Bronchial epithelial cell (primary cell): Measurements from ENCODE around the gene FBXO40. TPM values are rescaled to one million over a fixed set of nuclear protein-coding genes. Genes with fewer than 3 reads are reported as not detected.

ENCODE experiments used
- DNase-seq: peaks from one replicate; pipeline ENCODE4 v3.0.0-alpha.2; 2010; ENCODE audit warnings: low read depth
- FAIRE-seq: peaks from 2 replicates; lab custom pipeline; 2011; peaks lifted over from hg19 to GRCh38; lab: Jason Lieb, UNC
- H3K27me3 ChIP-seq: 2 replicates; pipeline ENCODE4 v1.5.1; 2011; ENCODE audit warnings: low read length; ENCODE audit not compliant: control insufficient read depth, insufficient read depth
- H3K36me3 ChIP-seq: 2 replicates; pipeline ENCODE4 v1.5.1; 2011; ENCODE audit warnings: low read length; ENCODE audit not compliant: control insufficient read depth, insufficient read depth
- H3K4me3 ChIP-seq: 2 replicates; pipeline ENCODE4 v1.5.1; 2011; ENCODE audit warnings: mild to moderate bottlenecking, low read depth, low read length, control low read depth
- total RNA-seq: library from RNA; depleted of rRNA; stranded (reverse); fragments of >200 nt; gene quantifications from 2 replicates; pipeline ENCODE4 v1.2.1, GENCODE V29; 2014
- TF ChIP-seq, protein P1 (sequence below): IDR thresholded peaks from 2 replicates; pipeline ENCODE4 v1.5.1; 2011; ENCODE audit warnings: mild to moderate bottlenecking, moderate library complexity, low read length, control low read depth, inconsistent platforms; ENCODE audit not compliant: insufficient read depth, severe bottlenecking

The FBXO40 gene
- total RNA-seq, 1 donor from 2014 or later, result not detected

DNA sequence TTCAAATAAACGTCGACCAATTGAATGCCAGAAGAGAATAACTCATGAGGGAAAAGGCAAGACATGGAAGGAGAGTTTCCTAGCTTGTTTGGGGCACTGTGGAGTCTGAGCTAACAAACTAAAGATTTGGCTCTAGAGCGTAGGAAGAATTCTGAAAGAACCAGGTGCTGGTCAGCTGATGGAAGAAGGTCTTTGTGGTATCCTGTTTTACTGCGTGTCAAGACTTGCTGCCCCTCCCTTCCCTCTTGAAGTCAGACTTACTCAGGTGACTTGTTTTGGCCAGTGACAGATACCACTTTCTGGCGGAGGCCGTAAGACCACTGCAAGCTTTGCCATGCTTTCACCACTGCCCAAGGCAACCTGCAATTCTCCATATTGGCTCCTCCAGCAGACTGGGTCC lies 68.2 kb downstream of the FBXO40 start:
- TF ChIP-seq, protein P1, sequence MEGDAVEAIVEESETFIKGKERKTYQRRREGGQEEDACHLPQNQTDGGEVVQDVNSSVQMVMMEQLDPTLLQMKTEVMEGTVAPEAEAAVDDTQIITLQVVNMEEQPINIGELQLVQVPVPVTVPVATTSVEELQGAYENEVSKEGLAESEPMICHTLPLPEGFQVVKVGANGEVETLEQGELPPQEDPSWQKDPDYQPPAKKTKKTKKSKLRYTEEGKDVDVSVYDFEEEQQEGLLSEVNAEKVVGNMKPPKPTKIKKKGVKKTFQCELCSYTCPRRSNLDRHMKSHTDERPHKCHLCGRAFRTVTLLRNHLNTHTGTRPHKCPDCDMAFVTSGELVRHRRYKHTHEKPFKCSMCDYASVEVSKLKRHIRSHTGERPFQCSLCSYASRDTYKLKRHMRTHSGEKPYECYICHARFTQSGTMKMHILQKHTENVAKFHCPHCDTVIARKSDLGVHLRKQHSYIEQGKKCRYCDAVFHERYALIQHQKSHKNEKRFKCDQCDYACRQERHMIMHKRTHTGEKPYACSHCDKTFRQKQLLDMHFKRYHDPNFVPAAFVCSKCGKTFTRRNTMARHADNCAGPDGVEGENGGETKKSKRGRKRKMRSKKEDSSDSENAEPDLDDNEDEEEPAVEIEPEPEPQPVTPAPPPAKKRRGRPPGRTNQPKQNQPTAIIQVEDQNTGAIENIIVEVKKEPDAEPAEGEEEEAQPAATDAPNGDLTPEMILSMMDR, result no peak
- FAIRE-seq, result peak; percentile 80
- Histone ChIP-seq H3K4me3 (no peak overlapping the region), H3K27me3 (no peaks in the 10 kb centered on the region), H3K36me3 (peaks cover 12% of the 10 kb centered on the region)
- peak; percentile 85 for DNase-seq

DNA sequence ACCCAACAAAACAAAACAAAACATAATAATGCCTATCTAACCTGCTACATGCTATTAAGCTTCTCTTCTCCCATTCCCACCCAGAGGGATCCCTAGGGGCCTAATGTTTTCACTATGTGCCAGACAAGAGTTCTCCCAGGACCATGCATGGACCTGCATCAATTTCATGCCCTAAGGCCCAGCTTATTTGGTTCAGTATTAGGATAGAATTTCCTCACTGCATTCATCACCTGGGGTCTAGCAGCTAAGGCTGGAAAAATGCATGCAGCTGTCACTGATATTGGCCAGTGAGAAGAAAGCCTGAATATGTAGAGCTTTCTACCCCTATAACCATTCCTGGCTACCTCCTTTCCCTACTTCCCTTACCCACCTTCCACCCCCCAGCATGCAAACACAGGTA lies 69.6 kb downstream of the FBXO40 start:
- H3K27me3 ChIP-seq, result no peaks in the 10 kb centered on the region
- DNase-seq, result no peak
- peaks cover 19% of the 10 kb centered on the region for H3K36me3 ChIP-seq

DNA sequence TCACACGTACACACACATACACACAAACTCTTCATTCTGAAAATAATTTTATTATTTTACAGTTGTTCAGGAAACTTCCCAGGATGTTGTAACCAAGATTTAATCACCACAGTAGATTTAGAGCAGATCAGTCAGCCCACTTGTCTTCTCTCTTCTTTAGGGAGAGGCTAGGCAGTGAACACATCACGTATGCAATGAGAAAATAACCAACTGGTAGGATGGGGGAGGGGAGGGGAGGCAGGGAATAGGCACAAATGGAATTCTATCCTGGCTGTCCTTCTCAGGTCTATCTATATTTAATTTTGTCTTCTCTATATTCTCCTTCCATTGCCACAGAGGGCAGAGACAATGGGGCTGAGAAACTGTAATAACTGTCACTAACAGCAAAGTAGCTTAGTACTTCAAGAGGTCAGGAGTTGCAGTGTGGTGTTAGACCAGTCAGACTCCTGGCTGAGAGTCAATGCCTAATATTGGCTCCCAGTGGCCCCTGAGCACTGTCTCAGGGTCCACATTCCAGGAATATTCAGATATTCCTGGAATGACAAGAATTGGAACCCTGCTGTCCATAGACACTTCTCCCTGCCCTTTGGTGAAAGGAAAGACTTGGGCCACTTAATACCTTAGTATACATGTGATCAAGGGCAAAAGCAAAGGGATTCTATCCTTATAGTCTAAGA lies 70.1 kb downstream of the FBXO40 start:
- FAIRE-seq (no peak), DNase-seq (no peak)
- Histone ChIP-seq H3K4me3 (no peak overlapping the region), H3K36me3 (peaks cover 21% of the 10 kb centered on the region), H3K27me3 (no peaks in the 10 kb centered on the region)
- TF ChIP-seq, protein P1, result no peak

More for the DNA sequence above, 69.6 kb downstream of the FBXO40 start:
- no peak overlapping the region for H3K4me3 ChIP-seq
- TF ChIP-seq, protein P1, result no peak
- no peak for FAIRE-seq

DNA sequence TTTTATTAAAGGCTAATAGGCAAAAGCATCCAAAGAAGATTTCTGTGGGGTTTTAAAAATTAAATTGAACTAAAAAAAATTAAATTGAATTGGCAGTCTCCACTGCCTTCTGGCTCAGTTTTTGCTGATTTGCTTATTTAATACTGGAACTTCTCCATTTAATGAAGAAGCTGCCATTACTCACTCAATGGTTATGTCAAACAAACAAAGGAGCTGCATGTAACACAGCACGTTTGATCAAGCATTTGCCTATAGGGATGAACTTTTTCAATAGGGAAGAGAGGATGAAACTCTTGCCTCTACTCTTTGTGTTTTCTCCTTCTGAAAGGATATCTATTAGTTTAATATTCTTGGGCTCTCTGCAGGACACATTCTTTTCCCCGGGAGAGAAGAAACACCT lies 72.3 kb downstream of the FBXO40 start:
- FAIRE-seq (no peak), DNase-seq (no peak)
- Histone ChIP-seq H3K36me3 (peaks cover 21% of the 10 kb centered on the region), H3K27me3 (no peaks in the 10 kb centered on the region), H3K4me3 (no peak overlapping the region)
- TF ChIP-seq, protein P1, result no peak

DNA sequence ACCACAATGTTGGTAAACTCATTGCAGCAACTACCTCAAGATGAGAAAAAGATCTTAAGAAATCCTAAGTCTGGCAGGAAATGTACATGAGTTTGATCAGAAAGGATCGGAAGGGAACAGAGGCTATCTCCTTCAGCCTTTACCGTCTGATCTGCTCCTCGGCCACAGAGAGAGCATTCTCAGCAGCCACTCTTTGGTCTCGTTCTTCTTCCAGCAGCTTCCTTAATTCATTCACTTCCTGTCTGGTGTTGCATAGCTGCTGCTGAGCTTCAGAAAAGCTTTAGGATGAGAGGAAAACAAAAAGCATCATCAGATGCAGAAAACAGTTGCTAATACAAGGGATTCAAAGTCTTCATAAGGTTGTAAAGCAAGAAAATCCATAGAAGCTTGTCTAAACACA lies 74.2 kb downstream of the FBXO40 start:
- Histone ChIP-seq H3K27me3 (no peaks in the 10 kb centered on the region), H3K4me3 (no peak overlapping the region), H3K36me3 (peaks cover 21% of the 10 kb centered on the region)
- DNase-seq (no peak), FAIRE-seq (no peak)
- TF ChIP-seq, protein P1, result no peak

DNA sequence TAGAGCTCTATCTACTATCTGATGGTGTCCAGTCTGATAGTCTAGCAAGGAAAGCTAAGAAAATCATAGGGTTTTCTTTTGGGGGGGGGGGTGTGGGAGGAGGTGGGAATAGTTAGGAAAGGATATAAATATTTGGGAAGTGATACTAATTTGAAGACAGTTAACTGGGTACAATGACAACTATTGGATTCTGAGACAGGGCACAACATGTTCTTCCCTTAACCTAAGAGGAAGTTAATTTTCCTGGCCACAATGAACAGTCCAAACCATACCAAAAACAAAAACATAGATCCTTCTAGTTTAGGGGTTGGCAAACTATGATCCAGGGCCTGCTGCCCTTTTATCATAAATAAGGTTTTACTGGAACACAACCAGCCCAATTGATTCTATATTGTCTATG lies 77.5 kb downstream of the FBXO40 start:
- no peaks in the 10 kb centered on the region for H3K27me3 ChIP-seq
- no peak overlapping the region for H3K4me3 ChIP-seq
- DNase-seq (no peak), FAIRE-seq (no peak)
- H3K36me3 ChIP-seq, result peaks cover 20% of the 10 kb centered on the region
- TF ChIP-seq, protein P1, result no peak
